Gastroesophageal sphincter (tissue), 4 donors: Measurements from ENCODE around the gene MEGF6. TPM values are rescaled to one million over a fixed set of nuclear protein-coding genes. Genes with fewer than 3 reads are reported as not detected.

Experiments used
- ATAC-seq: fragments of 150-250 bp; one replicate; pipeline ENCODE4 v1.9.1; 2016; ENCODE audit warnings: mild to moderate bottlenecking, moderate library complexity
- H3K27ac ChIP-seq, 4 donors: fragments of 200-600 bp; sonication (generic) in 3 of 4; 1 replicate in 3 of 4; 2 replicates in 1 of 4; pipeline ENCODE4 v1.5.1; 2016 to 2019
- H3K27me3 ChIP-seq: fragments of 200-600 bp; sonication (generic); one replicate; pipeline ENCODE4 v1.5.1; 2019
- H3K36me3 ChIP-seq, 2 donors: fragments of 200-600 bp; sonication (generic); one replicate each; pipeline ENCODE4 v1.5.1; 2019; ENCODE audit warnings: control low read depth in 1 of 2
- H3K4me1 ChIP-seq, 3 donors: fragments of 200-600 bp; sonication (generic); 1 replicate in 2 of 3; 2 replicates in 1 of 3; pipeline ENCODE4 v1.5.1; 2016 to 2019; ENCODE audit warnings: control low read depth in 2 of 3
- H3K4me3 ChIP-seq, 2 donors: fragments of 200-600 bp; sonication (generic); one replicate each; pipeline ENCODE4 v1.5.1; 2019; ENCODE audit warnings: mild to moderate bottlenecking in 1 of 2, moderate library complexity in 1 of 2
- H3K9me3 ChIP-seq, 3 donors: fragments of 200-600 bp; sonication (generic); one replicate each; pipeline ENCODE4 v1.5.1; 2017 to 2019; ENCODE audit warnings: control low read depth in 2 of 3
- EP300 ChIP-seq: sonication (generic); formaldehyde crosslinking; IDR thresholded peaks from one replicate; pipeline ENCODE4 v1.6.1; 2017; ENCODE audit warnings: antibody characterized with exemption, mild to moderate bottlenecking
- POLR2A ChIP-seq, 2 donors: fragments of 450-650 bp; IDR thresholded peaks; one replicate each; pipeline ENCODE4 v1.6.1; 2017; ENCODE audit warnings: antibody characterized with exemption in 2 of 2, mild to moderate bottlenecking in 2 of 2, moderate library complexity in 1 of 2
- POLR2AphosphoS5 ChIP-seq: sonication (generic); formaldehyde crosslinking; IDR thresholded peaks from one replicate; pipeline ENCODE4 v1.6.1; 2017; ENCODE audit warnings: antibody characterized with exemption
- WGBS, 2 donors: methylation state at CpG; one replicate each; pipeline ENCODE4 v1.1.5; 2018; ENCODE audit warnings: low coverage in 1 of 2; 5-methylcytosine and 5-hydroxymethylcytosine counted together
- total RNA-seq, 4 donors: library from RNA; depleted of rRNA; stranded (reverse); fragments of >200 nt; gene quantifications; one replicate each; pipeline ENCODE4 v1.1.0, GENCODE V29; 2016
- TF ChIP-seq, protein P1 (sequence below), 4 experiments: fragments of 200-600 bp in 2 of 4; fragments of 450-650 bp in 2 of 4; sonication (generic) in 1 of 4; IDR thresholded peaks; one replicate each; pipeline ENCODE4 v1.5.1; 2017 to 2019; ENCODE audit warnings: antibody characterized with exemption in 4 of 4, mild to moderate bottlenecking in 2 of 4, moderate library complexity in 2 of 4

Gene MEGF6
- total RNA-seq, 4 donors from 2014 or later: 4.7 to 15.5 (median 10.8) TPM

DNA sequence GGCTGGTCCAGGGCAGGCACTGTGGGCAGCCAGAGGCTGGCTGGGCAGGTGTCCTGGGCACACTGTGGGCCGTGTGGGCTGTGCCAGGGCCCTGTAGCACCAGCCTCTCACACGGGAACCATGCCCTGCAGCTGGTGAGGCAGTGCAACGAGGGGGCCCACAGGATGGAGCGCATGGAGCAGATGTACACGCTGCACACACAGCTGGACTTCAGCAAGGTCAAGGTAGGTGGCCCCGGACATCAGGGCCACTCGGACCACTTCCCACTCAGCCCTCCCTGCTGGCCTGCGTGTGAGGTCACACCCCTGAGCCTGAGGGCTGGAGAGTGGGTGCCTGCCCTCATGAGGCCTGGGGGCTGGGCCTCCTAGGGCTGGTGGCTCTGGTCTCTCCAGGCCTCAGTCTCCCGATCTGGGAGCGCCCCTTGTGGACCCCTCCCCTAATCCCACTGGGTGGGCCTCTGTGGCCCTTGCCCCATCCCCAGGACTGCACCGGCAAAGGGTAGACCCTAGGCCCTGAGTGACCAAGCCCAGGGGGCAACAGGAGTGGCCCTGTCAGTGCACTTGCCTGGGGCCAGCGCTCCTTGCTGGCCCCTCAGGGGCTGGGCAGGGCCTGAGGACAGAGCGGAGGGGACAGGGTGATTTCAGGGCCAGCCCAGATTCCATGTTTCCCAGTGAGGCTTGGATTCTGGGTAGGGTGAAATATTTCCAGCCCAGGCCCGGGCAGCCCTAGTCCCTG is 135.3 kb downstream of the MEGF6 start:
- H3K4me3 ChIP-seq: no peak overlapping the region
- H3K27ac ChIP-seq: no peak overlapping the region
- H3K9me3 ChIP-seq: no peaks in the 10 kb centered on the region
- peaks cover 0 to 12% (median 0%) of the 10 kb centered on the region in 3 donors for H3K4me1 ChIP-seq
- H3K36me3 ChIP-seq: no peaks in the 10 kb centered on the region
- TF ChIP-seq EP300 (no peak), POLR2AphosphoS5 (no peak), POLR2A (IDR thresholded peaks at IDR 0.05) (no peak)
- TF ChIP-seq, protein P1, sequence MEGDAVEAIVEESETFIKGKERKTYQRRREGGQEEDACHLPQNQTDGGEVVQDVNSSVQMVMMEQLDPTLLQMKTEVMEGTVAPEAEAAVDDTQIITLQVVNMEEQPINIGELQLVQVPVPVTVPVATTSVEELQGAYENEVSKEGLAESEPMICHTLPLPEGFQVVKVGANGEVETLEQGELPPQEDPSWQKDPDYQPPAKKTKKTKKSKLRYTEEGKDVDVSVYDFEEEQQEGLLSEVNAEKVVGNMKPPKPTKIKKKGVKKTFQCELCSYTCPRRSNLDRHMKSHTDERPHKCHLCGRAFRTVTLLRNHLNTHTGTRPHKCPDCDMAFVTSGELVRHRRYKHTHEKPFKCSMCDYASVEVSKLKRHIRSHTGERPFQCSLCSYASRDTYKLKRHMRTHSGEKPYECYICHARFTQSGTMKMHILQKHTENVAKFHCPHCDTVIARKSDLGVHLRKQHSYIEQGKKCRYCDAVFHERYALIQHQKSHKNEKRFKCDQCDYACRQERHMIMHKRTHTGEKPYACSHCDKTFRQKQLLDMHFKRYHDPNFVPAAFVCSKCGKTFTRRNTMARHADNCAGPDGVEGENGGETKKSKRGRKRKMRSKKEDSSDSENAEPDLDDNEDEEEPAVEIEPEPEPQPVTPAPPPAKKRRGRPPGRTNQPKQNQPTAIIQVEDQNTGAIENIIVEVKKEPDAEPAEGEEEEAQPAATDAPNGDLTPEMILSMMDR (IDR thresholded peaks at IDR 0.05): no peak
- no CpG with 5 or more reads among the region's 14 CpGs for WGBS, 2 donors
- no peak for ATAC-seq
- peaks cover 63% of the 10 kb centered on the region for H3K27me3 ChIP-seq

DNA sequence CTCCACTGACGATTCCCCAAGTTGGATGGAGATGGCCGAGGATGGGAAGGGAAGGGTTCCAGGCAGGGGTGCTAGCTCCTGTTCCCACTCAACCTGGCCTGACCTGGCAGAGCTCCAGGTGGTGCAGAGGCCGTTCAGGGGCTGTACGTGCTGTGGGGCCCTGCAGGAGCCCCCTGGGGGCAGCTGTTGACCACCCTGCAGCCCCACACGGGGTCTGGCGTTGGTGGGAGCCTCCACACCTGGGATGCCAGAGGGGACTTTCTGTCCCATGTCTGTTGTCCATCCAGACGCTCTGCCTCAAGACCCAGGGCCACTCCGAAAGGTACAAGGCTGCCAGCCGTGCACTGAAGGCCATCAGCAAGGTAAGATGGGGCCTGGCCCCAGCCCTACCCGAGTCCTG is 136.9 kb downstream of the MEGF6 start:
- TF ChIP-seq POLR2AphosphoS5 (no peak), POLR2A (IDR thresholded peaks at IDR 0.05) (no peak), EP300 (no peak)
- TF ChIP-seq, protein P1 (IDR thresholded peaks at IDR 0.05): no peak
- peaks cover 0 to 17% (median 0%) of the 10 kb centered on the region in 3 donors for H3K4me1 ChIP-seq
- H3K27ac ChIP-seq: no peak overlapping the region
- H3K27me3 ChIP-seq: peaks cover 78% of the 10 kb centered on the region
- no peaks in the 10 kb centered on the region for H3K36me3 ChIP-seq
- no peak for ATAC-seq
- WGBS, 2 donors: 40% methylated on average over 2 of the region's 10 CpGs; no CpG with 5 or more reads in 1 of the 2 donors
- no peaks in the 10 kb centered on the region for H3K9me3 ChIP-seq
- no peak overlapping the region for H3K4me3 ChIP-seq

DNA sequence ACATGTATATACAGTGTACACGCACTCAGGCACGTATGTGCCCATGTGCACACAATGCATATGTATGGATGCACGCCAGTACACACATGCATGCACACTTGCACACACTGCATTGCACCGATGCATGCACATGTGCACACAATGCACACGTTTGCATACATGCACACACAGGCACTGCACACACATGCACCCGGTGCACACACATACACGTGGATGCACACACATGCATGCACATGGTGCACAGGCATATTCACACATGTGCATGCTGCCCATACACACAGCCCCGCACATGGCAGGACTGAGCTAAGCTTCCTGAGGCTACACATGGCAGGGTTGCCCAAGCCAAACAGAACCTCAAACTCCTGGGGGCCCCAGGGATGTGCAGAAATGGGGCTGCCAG is 137.3 kb downstream of the MEGF6 start:
- Histone ChIP-seq H3K27me3 (peaks cover 82% of the 10 kb centered on the region), H3K4me3 (no peak overlapping the region), H3K9me3 (no peaks in the 10 kb centered on the region), H3K27ac (no peak overlapping the region), H3K36me3 (no peaks in the 10 kb centered on the region), H3K4me1 (peaks cover 0 to 17% (median 0%) of the 10 kb centered on the region in 3 donors)
- WGBS, 2 donors: 88 to 100% methylated on average over 1 to 3 of the region's 8 CpGs
- no peak for ATAC-seq
- TF ChIP-seq POLR2AphosphoS5 (no peak), EP300 (no peak), POLR2A (IDR thresholded peaks at IDR 0.05) (no peak)
- TF ChIP-seq, protein P1 (IDR thresholded peaks at IDR 0.05): no peak

DNA sequence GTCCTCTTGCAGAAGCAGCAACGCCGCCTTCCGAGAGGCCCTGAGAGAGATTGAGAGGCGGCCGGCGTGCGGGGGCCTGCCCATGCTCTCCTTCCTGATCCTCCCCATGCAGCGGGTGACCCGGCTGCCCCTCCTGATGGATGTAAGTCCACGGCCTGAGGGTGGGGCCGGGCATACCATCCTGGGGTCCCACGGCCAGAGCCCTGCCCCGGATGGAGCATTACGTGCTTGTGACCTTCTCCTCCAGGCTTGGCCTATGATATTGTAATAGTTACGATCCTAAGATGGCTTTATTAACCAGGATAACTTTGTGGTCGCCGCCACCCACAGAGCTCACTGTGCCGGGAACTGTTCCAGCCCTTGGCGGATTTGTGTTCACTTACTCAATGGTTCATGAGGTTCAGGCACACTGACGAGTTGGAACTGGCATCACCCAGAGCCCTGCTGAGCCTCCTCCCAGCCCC is 137.9 kb downstream of the MEGF6 start:
- no peaks in the 10 kb centered on the region for H3K9me3 ChIP-seq
- ATAC-seq: no peak
- no peak overlapping the region for H3K27ac ChIP-seq
- peaks cover 88% of the 10 kb centered on the region for H3K27me3 ChIP-seq
- WGBS, 2 donors: 28 to 33% methylated on average over 2 to 3 of the region's 20 CpGs
- TF ChIP-seq, protein P1 (IDR thresholded peaks at IDR 0.05): no peak
- TF ChIP-seq POLR2A (IDR thresholded peaks at IDR 0.05) (no peak), POLR2AphosphoS5 (no peak), EP300 (no peak)
- no peaks in the 10 kb centered on the region for H3K36me3 ChIP-seq
- H3K4me3 ChIP-seq: no peak overlapping the region
- H3K4me1 ChIP-seq: peaks cover 0 to 17% (median 0%) of the 10 kb centered on the region in 3 donors

DNA sequence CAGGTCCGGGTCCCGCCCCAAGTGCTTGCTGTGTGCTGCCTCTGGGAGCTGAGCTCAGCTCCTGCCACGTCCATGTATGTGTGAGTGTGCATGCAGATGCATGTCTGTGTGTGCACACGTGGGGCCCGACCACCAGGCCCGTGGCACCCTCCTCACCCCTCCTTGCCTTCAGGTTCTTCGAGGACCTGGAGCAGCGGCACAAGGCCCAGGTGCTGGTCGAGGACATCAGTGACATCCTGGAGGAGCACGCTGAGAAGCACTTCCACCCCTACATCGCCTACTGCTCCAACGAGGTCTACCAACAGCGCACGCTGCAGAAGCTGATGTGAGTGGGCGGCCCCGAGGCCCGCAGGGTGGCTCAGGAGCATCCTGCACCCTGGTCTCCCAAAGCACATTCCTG is 138.4 kb downstream of the MEGF6 start:
- Histone ChIP-seq H3K27me3 (peaks cover 88% of the 10 kb centered on the region), H3K27ac (no peak overlapping the region), H3K9me3 (no peaks in the 10 kb centered on the region), H3K4me3 (no peak overlapping the region), H3K4me1 (peaks cover 0 to 17% (median 0%) of the 10 kb centered on the region in 3 donors), H3K36me3 (no peaks in the 10 kb centered on the region)
- WGBS, 2 donors: 92% methylated on average over 5 of the region's 17 CpGs; no CpG with 5 or more reads in 1 of the 2 donors
- TF ChIP-seq EP300 (no peak), POLR2A (IDR thresholded peaks at IDR 0.05) (no peak), POLR2AphosphoS5 (no peak)
- TF ChIP-seq, protein P1 (IDR thresholded peaks at IDR 0.05): no peak
- no peak for ATAC-seq
